GM18508 (cell line): ENCODE data around the gene CGN.

Experiments
- ATAC-seq: cut with Tn5 transposase; IDR thresholded peaks from one replicate; pipeline ENCODE4 v1.9.1; 2021; ENCODE audit warnings: moderate number of reproducible peaks; ENCODE audit not compliant: insufficient read depth, unreplicated experiment

The CGN gene

DNA sequence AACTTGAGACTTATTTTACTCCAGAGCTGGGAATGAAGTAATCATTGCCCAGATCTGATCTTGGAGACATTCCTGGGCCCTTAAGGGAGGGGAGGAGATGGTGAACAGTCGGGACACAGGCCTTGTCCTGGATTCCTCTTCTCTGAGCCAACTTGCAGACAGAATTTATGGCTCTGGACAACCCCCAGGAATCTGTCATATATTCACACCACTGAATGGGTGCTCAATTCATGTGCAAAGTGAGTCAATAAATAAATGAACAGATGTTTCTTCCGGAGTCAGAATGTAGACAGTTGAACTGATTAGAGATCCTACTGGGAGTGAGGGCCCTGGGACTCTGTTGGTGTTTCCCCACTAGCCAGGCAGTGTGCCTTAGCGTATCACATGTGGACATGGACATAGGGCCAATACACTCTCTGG lies 31.5 kb downstream of the CGN start:
- no peak for ATAC-seq

- no peak for ATAC-seq
These were observed 34.4 kb downstream of the CGN start for GRCh38 chr1:151545542-151545941.

DNA sequence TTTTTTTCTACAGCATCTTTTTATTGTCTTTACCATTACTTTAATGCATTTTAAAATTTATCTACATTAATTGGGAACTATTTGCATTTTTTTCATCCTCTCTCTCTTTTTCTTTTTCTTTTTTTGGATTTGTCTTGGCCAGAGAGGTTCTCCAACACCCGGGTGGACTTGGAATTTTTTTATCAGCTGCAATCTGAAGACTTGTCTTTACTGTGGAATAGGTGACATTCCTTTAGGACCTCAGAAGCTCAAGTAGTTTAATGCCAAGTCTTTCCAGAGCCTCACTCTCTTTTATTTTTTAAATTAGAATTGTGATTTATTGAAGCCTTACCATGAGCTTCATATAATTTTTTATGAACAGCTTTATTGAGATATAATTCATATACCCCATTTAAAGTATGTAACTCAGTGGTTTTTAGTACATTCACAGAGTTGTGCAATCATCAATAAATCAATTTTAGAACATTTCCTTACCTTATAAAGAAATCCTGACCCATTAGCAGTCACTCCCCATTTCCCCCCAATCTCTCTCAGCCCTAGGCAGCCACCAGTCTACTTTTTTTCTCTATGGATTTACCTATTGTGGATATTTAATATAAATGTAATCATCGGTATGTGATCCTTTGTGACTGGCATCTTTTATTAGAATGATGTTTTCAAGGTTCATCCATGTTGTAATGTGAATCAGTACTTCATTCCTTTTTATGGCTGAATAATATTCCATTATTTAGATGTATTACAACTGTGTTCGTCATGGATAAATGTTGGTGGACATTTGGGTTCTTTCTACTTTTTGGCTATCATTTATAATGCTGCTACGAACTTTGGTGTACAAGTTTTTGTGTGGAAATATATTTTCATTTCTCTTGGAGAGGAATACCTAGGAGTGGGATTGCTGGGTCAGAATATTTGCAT lies 35.1 kb downstream of the CGN start:
- ATAC-seq, result no peak

DNA sequence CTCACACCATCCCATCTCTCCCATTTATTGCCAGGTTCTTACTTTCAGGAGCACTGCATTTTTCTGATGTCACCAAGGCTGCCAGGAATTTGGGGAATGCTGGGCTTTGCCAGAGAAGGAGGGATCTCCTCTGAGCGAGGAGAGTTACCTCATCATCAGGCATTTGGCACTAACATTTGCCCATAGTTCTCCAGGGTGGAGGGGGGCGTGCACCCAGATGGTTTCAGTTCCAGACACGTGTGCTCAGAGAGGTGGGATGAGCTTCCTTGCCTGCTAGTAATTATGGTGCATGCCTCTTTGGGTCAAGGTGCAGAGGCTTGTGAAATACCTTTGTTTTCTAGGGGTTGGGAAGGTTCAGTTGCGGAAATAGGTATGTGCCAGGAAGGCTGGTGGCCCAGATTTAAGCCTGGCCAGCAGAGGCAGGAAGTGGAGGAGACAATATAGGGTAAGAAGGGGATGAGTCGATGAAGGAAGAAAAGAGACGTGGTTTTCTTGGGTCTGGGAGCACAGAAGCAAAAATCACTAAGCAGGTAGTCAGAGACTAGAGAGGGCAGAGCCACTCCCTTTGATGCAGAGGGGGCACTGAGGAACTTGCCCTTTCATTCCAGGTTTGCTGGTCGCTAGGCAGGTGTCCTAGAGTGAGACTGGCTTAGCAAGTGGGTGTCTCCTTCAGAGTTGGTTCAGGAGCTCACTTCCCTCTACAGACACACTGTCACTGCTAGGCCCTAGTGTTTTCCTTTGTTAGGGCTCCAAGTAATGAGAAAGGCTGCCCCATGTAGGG lies 36.1 kb downstream of the CGN start:
- no peak for ATAC-seq

DNA sequence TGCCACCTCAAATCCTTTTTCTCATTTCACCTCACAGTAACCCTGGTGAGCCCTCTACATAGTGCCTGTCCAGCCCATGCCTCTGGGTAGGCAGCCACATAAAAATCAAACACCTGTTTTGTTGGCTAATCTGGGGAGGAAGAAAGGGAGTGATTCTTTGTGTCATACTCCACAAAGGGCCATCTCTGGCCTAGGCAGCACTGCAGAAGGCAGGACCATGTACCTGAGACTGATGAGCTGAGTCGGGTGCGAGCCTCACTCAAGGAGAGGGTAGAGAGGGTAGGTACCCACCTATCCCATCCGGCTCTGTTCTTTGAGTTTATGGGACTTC lies 36.7 kb downstream of the CGN start:
- ATAC-seq, result no peak

DNA sequence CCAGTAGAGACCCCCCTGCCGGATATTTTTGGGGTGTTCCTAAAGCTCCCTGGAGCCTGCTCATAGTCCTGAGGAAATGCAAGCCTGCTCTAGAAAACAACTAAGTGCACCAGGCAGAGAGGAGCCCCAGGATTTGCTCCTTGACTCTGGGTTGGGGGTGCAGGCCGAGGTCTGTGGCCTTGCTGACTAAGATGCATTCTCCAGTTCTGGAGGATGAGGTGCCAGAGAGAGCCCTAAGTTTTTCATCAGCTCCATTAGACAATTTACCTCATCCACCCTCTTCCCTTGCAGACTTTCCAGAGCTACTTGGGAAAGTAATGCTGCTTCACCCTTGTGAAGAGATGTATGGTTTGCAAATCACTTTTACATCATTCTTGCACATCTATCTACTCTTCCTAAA lies 38.0 kb downstream of the CGN start:
- ATAC-seq, result no peak

GRCh38 chr1:151553659-151554058 lies 42.5 kb downstream of the CGN start:
- no peak for ATAC-seq

- no peak for ATAC-seq
These were observed 44.9 kb downstream of the CGN start for GRCh38 chr1:151556052-151556451.

GRCh38 chr1:151562661-151563060 lies 51.5 kb downstream of the CGN start:
- no peak for ATAC-seq

- no peak for ATAC-seq
These were observed 52.2 kb downstream of the CGN start for GRCh38 chr1:151563376-151563775.

DNA sequence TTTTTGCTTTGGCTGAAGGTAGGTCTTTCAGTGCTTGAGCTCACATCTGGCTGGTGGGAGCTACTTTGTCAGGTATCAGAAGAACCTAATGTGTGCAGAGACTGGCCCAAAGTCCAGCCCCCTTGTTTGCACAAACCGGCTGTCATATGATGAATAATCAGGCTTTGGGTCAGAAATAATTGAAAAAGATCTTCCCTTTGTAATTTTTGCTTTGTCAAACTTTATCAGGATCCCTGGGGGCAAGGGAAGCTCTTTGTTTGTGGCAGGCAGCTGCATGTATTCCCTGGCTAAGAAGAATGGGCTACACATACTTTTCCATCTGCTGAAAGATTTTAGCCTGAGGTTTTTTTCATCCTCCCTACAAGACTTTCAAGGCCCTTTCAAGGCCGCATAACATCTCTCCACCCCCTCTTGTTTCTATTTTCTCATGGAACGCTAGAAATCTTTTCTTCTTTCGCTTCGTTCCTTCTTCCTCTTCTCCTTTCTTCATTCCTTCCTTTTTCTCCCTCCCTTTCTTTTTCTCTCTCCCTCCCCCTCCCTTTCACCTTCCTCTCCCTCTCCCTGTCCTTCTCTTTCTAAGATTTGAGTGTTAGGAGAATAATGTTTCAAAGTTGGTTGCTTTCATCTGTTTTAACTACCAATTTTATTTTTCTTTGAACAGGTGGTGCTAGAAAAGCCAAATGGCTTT lies 54.5 kb downstream of the CGN start:
- ATAC-seq, result no peak

- ATAC-seq, result no peak
These were observed 57.5 kb downstream of the CGN start for GRCh38 chr1:151568626-151569088.

- ATAC-seq, result no peak
These were observed 59.6 kb downstream of the CGN start for GRCh38 chr1:151570819-151571218.

DNA sequence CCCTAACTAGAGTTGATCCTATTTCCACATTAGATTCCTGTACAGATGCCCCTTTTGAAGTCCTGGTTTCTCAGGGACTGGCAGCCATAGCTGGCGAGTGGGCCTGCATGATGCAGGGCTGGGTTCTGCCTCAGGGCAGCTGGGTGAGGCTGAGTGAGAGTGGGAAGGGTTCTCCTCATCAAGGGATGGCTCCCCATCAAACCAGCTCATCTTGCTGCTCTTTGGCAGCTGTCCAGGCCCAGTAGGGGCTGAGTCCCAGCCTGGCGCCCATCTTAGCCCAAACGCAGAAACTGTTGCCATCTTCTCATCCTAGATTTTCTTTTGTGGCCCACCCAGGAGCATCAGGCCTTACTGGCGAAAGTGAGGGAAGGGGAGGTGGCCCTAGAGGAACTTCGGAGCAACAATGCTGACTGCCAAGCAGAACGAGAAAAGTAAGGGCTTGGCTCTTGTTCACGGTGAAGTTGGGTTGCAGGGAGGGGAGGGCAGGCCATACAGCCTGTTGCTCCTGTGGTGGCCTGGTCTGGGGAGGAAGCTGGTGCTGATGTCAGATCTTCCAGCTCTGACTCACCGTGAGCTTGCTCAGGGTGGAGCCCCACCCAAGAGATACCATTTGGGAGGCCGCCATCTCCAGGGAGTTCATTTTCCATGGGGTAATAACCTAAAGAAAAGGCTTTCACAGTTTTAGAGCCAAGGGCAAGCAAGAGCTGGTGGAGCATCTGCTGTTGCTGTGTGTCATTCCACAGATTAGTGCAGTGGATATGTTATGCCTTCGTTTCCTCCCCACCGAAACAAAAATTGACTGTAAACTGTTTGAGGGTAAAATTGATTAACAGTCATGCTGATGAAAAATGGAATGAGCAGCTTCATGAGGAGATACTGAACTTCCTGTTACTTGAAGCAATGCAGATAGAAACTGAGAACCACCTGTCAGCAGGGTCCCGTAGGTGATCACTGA lies 63.7 kb downstream of the CGN start:
- ATAC-seq, result no peak

DNA sequence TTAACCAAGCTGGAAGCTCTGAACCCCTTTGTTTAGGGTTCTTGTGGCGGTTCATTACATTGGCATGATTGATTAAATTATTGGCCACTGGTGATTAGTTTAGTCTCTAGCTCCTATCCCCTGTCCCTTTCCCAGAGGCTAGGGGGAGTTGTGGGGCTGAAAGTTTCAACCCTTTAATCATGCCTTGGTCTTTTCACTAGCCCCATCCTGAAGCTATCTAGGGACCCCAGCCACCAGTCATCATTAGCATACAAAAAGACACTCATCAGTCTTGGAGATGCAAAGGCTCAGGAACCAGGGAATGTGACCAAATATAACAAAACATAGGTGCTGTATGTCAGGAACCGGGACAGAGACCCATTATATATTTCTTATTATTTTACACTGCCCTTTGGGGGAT lies 66.0 kb downstream of the CGN start:
- ATAC-seq, result no peak

- no peak for ATAC-seq
These were observed 67.8 kb downstream of the CGN start for GRCh38 chr1:151578941-151579340.

- ATAC-seq, result no peak
These were observed 68.4 kb downstream of the CGN start for GRCh38 chr1:151579436-151580225.

GRCh38 chr1:151581451-151581850 lies 70.3 kb downstream of the CGN start:
- ATAC-seq, result no peak

DNA sequence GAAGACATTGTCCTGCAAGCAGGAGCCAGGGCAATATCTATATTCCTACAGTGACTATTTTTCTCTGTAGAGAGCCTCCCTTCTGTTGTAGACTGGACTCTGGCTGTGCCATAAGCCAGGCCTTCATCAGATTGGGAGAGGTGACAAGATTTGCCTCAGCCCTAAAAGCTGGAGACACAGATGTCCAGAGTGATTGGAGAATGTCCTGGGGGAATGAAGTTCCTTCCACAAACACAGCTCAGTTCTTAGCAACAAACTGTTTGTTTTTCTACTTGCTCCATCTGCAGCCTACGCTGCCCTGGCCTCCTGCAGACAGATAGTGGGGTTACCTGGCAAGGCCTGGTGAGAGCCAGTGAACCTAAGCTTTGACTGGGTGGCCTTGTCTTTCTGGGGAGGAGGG lies 70.7 kb downstream of the CGN start:
- ATAC-seq, result no peak
